Measurements from ENCODE around the gene PGAM2. TPM values are rescaled to one million over a fixed set of nuclear protein-coding genes. Genes with fewer than 3 reads are reported as not detected.

PGAM2 gene
- total and polyA plus RNA-seq, 2 experiments from 2014 or later, result 2.9 to 7.8 TPM

- H3K4me3 Mint-ChIP-seq, result no peak overlapping the region
- H3K27ac Mint-ChIP-seq, result no peak overlapping the region
- TF ChIP-seq REST (IDR thresholded peaks at IDR 0.05; ENCODE audit: unreplicated experiment), result no peak
- no peak for TF ChIP-seq JUNB (IDR thresholded peaks at IDR 0.05; ENCODE audit: unreplicated experiment)
- TF ChIP-seq EZH2 (IDR thresholded peaks at IDR 0.05; ENCODE audit: low read depth, unreplicated experiment), result no peak
- TF ChIP-seq, protein P1, sequence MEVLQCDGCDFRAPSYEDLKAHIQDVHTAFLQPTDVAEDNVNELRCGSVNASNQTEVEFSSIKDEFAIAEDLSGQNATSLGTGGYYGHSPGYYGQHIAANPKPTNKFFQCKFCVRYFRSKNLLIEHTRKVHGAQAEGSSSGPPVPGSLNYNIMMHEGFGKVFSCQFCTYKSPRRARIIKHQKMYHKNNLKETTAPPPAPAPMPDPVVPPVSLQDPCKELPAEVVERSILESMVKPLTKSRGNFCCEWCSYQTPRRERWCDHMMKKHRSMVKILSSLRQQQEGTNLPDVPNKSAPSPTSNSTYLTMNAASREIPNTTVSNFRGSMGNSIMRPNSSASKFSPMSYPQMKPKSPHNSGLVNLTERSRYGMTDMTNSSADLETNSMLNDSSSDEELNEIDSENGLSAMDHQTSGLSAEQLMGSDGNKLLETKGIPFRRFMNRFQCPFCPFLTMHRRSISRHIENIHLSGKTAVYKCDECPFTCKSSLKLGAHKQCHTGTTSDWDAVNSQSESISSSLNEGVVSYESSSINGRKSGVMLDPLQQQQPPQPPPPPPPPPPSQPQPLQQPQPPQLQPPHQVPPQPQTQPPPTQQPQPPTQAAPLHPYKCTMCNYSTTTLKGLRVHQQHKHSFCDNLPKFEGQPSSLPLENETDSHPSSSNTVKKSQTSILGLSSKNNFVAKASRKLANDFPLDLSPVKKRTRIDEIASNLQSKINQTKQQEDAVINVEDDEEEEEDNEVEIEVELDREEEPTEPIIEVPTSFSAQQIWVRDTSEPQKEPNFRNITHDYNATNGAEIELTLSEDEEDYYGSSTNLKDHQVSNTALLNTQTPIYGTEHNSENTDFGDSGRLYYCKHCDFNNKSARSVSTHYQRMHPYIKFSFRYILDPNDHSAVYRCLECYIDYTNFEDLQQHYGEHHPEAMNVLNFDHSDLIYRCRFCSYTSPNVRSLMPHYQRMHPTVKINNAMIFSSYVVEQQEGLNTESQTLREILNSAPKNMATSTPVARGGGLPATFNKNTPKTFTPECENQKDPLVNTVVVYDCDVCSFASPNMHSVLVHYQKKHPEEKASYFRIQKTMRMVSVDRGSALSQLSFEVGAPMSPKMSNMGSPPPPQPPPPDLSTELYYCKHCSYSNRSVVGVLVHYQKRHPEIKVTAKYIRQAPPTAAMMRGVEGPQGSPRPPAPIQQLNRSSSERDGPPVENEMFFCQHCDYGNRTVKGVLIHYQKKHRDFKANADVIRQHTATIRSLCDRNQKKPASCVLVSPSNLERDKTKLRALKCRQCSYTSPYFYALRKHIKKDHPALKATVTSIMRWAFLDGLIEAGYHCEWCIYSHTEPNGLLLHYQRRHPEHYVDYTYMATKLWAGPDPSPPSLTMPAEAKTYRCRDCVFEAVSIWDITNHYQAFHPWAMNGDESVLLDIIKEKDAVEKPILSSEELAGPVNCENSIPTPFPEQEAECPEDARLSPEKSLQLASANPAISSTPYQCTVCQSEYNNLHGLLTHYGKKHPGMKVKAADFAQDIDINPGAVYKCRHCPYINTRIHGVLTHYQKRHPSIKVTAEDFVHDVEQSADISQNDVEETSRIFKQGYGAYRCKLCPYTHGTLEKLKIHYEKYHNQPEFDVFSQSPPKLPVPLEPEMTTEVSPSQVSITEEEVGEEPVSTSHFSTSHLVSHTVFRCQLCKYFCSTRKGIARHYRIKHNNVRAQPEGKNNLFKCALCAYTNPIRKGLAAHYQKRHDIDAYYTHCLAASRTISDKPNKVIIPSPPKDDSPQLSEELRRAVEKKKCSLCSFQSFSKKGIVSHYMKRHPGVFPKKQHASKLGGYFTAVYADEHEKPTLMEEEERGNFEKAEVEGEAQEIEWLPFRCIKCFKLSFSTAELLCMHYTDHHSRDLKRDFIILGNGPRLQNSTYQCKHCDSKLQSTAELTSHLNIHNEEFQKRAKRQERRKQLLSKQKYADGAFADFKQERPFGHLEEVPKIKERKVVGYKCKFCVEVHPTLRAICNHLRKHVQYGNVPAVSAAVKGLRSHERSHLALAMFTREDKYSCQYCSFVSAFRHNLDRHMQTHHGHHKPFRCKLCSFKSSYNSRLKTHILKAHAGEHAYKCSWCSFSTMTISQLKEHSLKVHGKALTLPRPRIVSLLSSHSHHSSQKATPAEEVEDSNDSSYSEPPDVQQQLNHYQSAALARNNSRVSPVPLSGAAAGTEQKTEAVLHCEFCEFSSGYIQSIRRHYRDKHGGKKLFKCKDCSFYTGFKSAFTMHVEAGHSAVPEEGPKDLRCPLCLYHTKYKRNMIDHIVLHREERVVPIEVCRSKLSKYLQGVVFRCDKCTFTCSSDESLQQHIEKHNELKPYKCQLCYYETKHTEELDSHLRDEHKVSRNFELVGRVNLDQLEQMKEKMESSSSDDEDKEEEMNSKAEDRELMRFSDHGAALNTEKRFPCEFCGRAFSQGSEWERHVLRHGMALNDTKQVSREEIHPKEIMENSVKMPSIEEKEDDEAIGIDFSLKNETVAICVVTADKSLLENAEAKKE (CRISPR knock-in tag; IDR thresholded peaks at IDR 0.05), result no peak
- no peak for TF ChIP-seq EZH2phosphoT487 (IDR thresholded peaks at IDR 0.05; ENCODE audit: unreplicated experiment)
- TF ChIP-seq CTCF (conservative IDR thresholded peaks at IDR 0.05; ENCODE audit: low read depth in 2 of 2), result no peak
- TF ChIP-seq, protein P2, sequence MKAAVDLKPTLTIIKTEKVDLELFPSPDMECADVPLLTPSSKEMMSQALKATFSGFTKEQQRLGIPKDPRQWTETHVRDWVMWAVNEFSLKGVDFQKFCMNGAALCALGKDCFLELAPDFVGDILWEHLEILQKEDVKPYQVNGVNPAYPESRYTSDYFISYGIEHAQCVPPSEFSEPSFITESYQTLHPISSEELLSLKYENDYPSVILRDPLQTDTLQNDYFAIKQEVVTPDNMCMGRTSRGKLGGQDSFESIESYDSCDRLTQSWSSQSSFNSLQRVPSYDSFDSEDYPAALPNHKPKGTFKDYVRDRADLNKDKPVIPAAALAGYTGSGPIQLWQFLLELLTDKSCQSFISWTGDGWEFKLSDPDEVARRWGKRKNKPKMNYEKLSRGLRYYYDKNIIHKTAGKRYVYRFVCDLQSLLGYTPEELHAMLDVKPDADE (IDR thresholded peaks at IDR 0.05), result no peak
- TF ChIP-seq CREB1 (CRISPR knock-in tag; IDR thresholded peaks at IDR 0.05; ENCODE audit: low read depth), result no peak
- no peak for TF ChIP-seq STAT1 (IDR thresholded peaks at IDR 0.05; ENCODE audit: unreplicated experiment)
- no peak for TF ChIP-seq ZNF331 (CRISPR knock-in tag; IDR thresholded peaks at IDR 0.05; ENCODE audit: low read depth)
- no peak for TF ChIP-seq NANOG (IDR thresholded peaks at IDR 0.05; ENCODE audit: borderline replicate concordance)
- TF ChIP-seq POLR2AphosphoS5 (IDR thresholded peaks at IDR 0.05; ENCODE audit: low read depth), result no peak
- no peak for TF ChIP-seq ZNF114 (CRISPR knock-in tag; IDR thresholded peaks at IDR 0.05)
These were observed 30.4 kb upstream of the PGAM2 start for GRCh38 chr7:44095781-44096180.

More at GRCh38 chr7:44095781-44096180, 30.4 kb upstream of the PGAM2 start:
- no peaks in the 10 kb centered on the region for H3K36me3 Mint-ChIP-seq (ENCODE audit: low read depth)
- no peaks in the 10 kb centered on the region for H3K79me2 ChIP-seq (replicated peaks; ENCODE audit: insufficient read depth)
- no peaks in the 10 kb centered on the region for H3K36me3 ChIP-seq (ENCODE audit: insufficient read depth)
- no peaks in the 10 kb centered on the region for H3K9me3 Mint-ChIP-seq
- no peak overlapping the region for H3K4me3 ChIP-seq
- no peaks in the 10 kb centered on the region for H3K9me2 ChIP-seq (ENCODE audit: insufficient read depth)
- H3F3A ChIP-seq (replicated peaks; ENCODE audit: low read depth), result no peaks in the 10 kb centered on the region
- no peaks in the 10 kb centered on the region for H3K27me3 ChIP-seq (ENCODE audit: insufficient read depth)
- ATAC-seq (no peak), DNase-seq (ENCODE audit: low spot score) (no peak)
- no peak overlapping the region for H3K4me2 ChIP-seq
- no peak overlapping the region for H2AFZ ChIP-seq
- no peaks in the 10 kb centered on the region for H3K4me1 ChIP-seq (ENCODE audit: insufficient read depth)
- peaks cover 16% of the 10 kb centered on the region for H3K27me3 Mint-ChIP-seq (ENCODE audit: insufficient read depth, low read depth, poor library complexity)
- peaks cover 11% of the 10 kb centered on the region for H3K4me1 Mint-ChIP-seq
- no peak overlapping the region for H3K27ac ChIP-seq (ENCODE audit: low read depth)
- no peaks in the 10 kb centered on the region for H4K20me1 ChIP-seq (replicated peaks; ENCODE audit: insufficient read depth)
